Parathyroid adenoma (tissue), 2 donors: ENCODE results near the gene USP2.
A peak's percentile ranks its signal among the peaks of the same experiment; 100 is the strongest.
"Not testable (repeated sequence)": the region's sequence is repeated elsewhere in the genome, so short reads cannot be mapped to it uniquely, and the experiment has no call there.

Experiments
- H2AFZ ChIP-seq: fragments of 300-600 bp; sonication (generic); one replicate; pipeline ENCODE4 v1.7.0; 2017; ENCODE audit warnings: antibody characterized with exemption, mild to moderate bottlenecking
- H3K27ac ChIP-seq: fragments of 300-600 bp; sonication (generic); one replicate; pipeline ENCODE4 v1.7.0; 2017
- H3K27me3 ChIP-seq: fragments of 300-600 bp; sonication (generic); one replicate; pipeline ENCODE4 v1.7.0; 2017; ENCODE audit warnings: low read length; ENCODE audit not compliant: control insufficient read depth, insufficient read depth
- H3K36me3 ChIP-seq: fragments of 300-600 bp; sonication (generic); one replicate; pipeline ENCODE4 v1.7.0; 2017; ENCODE audit warnings: low read length; ENCODE audit not compliant: control insufficient read depth, insufficient read depth
- H3K4me1 ChIP-seq: fragments of 300-600 bp; sonication (generic); one replicate; pipeline ENCODE4 v1.7.0; 2017; ENCODE audit warnings: control low read depth
- H3K4me2 ChIP-seq: fragments of 300-600 bp; sonication (generic); one replicate; pipeline ENCODE4 v1.7.0; 2017; ENCODE audit warnings: low read length
- H3K4me3 ChIP-seq: fragments of 300-600 bp; sonication (generic); one replicate; pipeline ENCODE4 v1.7.0; 2017; ENCODE audit warnings: low read depth, low read length
- H3K79me2 ChIP-seq: fragments of 300-600 bp; sonication (generic); one replicate; pipeline ENCODE4 v1.7.0; 2017; ENCODE audit warnings: control low read depth
- H3K9ac ChIP-seq: fragments of 300-600 bp; sonication (generic); one replicate; pipeline ENCODE4 v1.7.0; 2017; ENCODE audit warnings: mild to moderate bottlenecking
- H3K9me3 ChIP-seq: fragments of 300-600 bp; sonication (generic); one replicate; pipeline ENCODE4 v1.7.0; 2017; ENCODE audit warnings: low read length; ENCODE audit not compliant: control insufficient read depth
- TF ChIP-seq, protein P1 (sequence below): fragments of 300-600 bp; sonication (generic); IDR thresholded peaks from one replicate; pipeline ENCODE4 v1.7.0; 2017; ENCODE audit warnings: antibody characterized with exemption, mild to moderate bottlenecking
- donor health status: primary hyperparathyroidism.

The USP2 gene

DNA sequence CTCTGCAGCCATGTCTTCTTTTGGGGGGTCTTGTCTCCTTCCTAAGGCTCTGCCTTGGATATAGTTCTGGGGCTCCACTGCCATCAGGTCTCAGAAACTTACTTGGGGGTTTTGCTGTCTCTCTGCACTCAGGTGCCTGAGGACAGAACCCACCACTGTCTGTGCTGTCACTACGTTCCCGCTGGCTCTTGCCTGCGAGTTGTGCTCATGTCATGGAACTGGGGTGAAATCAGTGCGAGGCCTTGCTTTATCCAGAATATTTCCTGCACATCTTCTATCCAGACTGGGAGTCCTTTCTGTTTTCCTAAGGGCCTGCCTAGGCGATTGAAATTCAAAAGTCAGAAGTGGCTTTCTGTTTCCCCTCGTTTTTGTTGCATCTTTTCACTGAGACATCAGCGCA, 6.6 kb upstream of the USP2 start:
- H3K9ac ChIP-seq, result no peak overlapping the region
- H3K9me3 ChIP-seq, result no peaks in the 10 kb centered on the region
- no peak overlapping the region for H3K4me3 ChIP-seq
- H3K4me1 ChIP-seq, result no peaks in the 10 kb centered on the region
- no peaks in the 10 kb centered on the region for H3K36me3 ChIP-seq
- TF ChIP-seq, protein P1, sequence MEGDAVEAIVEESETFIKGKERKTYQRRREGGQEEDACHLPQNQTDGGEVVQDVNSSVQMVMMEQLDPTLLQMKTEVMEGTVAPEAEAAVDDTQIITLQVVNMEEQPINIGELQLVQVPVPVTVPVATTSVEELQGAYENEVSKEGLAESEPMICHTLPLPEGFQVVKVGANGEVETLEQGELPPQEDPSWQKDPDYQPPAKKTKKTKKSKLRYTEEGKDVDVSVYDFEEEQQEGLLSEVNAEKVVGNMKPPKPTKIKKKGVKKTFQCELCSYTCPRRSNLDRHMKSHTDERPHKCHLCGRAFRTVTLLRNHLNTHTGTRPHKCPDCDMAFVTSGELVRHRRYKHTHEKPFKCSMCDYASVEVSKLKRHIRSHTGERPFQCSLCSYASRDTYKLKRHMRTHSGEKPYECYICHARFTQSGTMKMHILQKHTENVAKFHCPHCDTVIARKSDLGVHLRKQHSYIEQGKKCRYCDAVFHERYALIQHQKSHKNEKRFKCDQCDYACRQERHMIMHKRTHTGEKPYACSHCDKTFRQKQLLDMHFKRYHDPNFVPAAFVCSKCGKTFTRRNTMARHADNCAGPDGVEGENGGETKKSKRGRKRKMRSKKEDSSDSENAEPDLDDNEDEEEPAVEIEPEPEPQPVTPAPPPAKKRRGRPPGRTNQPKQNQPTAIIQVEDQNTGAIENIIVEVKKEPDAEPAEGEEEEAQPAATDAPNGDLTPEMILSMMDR, result no peak
- H3K27ac ChIP-seq, result no peak overlapping the region
- no peak overlapping the region for H3K4me2 ChIP-seq
- no peaks in the 10 kb centered on the region for H3K27me3 ChIP-seq
- no peak overlapping the region for H2AFZ ChIP-seq
- H3K79me2 ChIP-seq, result no peaks in the 10 kb centered on the region

DNA sequence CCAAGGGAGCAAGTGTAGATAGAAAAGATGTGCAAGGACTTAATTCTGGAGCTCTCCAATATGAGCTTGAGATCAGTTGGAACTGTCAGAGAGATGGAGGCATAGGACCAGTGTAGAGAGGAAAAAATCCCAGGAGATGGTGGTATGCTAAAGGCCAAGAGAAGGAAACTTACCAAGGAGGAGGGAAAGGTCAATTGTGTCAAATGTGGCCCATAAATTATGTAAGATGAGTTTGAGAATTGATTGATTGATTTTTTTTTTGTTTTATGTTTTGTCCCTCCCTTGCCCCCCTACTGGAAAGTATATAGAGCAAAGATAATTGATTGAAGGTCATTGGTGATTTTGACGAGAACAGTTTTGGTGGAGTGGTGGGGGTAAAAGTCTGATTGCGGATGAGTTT, 2.8 kb upstream of the USP2 start:
- H3K4me3 ChIP-seq, result no peak overlapping the region
- H2AFZ ChIP-seq, result no peak overlapping the region
- no peaks in the 10 kb centered on the region for H3K9me3 ChIP-seq
- H3K36me3 ChIP-seq, result no peaks in the 10 kb centered on the region
- no peaks in the 10 kb centered on the region for H3K79me2 ChIP-seq
- H3K9ac ChIP-seq, result no peak overlapping the region
- no peak overlapping the region for H3K27ac ChIP-seq
- H3K27me3 ChIP-seq, result no peaks in the 10 kb centered on the region
- no peak overlapping the region for H3K4me2 ChIP-seq
- TF ChIP-seq, protein P1, result no peak
- H3K4me1 ChIP-seq, result peaks cover 4% of the 10 kb centered on the region

DNA sequence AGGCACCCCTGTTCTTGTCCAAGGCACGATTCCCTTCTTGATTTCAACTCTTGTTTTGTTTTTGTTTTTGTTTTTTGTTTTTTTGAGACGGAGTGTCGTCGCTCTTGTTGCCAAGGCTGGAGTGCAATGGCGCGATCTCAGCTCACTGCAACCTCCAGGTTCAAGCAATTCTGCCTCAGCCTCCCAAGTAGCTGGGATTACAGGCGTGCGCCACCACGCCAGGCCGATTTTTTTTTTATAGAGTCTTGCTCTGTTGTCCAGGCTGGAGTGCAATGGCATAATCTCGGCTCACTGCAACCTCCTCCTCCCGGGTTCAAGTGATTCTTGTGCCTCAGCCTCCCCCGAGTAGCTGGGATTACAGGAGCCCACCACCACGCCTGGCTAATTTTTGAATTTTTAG, 1.0 kb upstream of the USP2 start:
- not testable (repeated sequence) for H3K4me1 ChIP-seq, H3K9ac ChIP-seq, H3K79me2 ChIP-seq, H3K9me3 ChIP-seq, H3K27me3 ChIP-seq, H3K4me3 ChIP-seq, H3K27ac ChIP-seq, H3K36me3 ChIP-seq, H3K4me2 ChIP-seq, H2AFZ ChIP-seq

DNA sequence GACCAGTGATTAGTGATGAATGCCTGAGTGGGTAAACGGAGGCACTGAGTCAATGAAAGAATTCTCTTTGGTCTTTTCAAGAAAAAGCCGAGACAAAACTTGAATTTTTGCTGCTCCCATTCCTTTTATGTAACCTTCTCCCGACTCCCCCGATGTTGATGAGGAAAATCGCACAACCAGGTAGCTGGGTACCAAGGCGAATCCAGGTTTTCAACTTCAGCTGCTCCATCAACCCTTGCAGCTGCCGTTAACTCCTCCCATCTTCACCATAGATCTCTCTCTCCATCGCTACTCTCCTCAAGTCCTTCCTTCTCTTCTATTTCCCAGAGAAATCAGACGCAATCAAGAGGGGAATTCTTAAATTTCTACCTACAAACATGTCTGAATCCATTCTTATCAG, 611 bp upstream of the USP2 start:
- Histone ChIP-seq H3K4me3 (peak overlapping the region; percentile 12), H2AFZ (peak overlapping the region; percentile 90), H3K36me3 (no peaks in the 10 kb centered on the region), H3K9ac (no peak overlapping the region), H3K27me3 (no peaks in the 10 kb centered on the region), H3K27ac (no peak overlapping the region), H3K79me2 (no peaks in the 10 kb centered on the region), H3K4me2 (peak overlapping the region; percentile 86), H3K4me1 (peaks cover 8% of the 10 kb centered on the region), H3K9me3 (no peaks in the 10 kb centered on the region)
- TF ChIP-seq, protein P1, result no peak

DNA sequence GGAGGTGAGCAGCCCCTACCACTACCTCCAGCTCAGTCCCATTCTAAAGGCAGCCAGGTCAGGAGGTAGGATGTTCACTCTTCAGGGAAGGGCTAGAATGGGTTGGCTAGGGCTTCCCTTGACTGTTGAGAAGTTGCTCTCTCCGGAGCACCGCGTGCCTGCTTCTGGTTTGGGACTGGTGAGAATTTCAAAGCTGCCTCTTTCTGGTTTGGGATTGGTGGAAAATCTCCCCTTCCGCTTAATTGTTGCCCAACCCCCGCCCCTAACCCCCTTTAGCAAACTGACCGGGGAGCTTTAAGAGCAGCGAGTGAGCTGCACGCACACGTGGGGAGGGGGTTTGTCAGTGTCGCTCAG, 686 bp downstream of the USP2 start:
- TF ChIP-seq, protein P1, result no peak
- Histone ChIP-seq H2AFZ (peak overlapping the region; percentile 90), H3K4me3 (peak overlapping the region; percentile 59), H3K27ac (no peak overlapping the region), H3K4me2 (peak overlapping the region; percentile 86), H3K9ac (no peak overlapping the region), H3K9me3 (no peaks in the 10 kb centered on the region), H3K4me1 (peaks cover 8% of the 10 kb centered on the region), H3K79me2 (no peaks in the 10 kb centered on the region), H3K36me3 (no peaks in the 10 kb centered on the region), H3K27me3 (no peaks in the 10 kb centered on the region)
